A375 (cell line): ENCODE results near the gene PCDHB11. TPM values are rescaled to one million over a fixed set of nuclear protein-coding genes. Genes with fewer than 3 reads are reported as not detected.

Source experiments
- total RNA-seq: library from RNA; depleted of rRNA; stranded (reverse); fragments of >200 nt; shearing (Covaris generic); gene quantifications from 2 replicates; pipeline ENCODE4 v1.2.3, GENCODE V29; 2014; rRNA removed

The PCDHB11 gene
- total RNA-seq, result 2.7 and 3.9 TPM in 2 replicates

DNA sequence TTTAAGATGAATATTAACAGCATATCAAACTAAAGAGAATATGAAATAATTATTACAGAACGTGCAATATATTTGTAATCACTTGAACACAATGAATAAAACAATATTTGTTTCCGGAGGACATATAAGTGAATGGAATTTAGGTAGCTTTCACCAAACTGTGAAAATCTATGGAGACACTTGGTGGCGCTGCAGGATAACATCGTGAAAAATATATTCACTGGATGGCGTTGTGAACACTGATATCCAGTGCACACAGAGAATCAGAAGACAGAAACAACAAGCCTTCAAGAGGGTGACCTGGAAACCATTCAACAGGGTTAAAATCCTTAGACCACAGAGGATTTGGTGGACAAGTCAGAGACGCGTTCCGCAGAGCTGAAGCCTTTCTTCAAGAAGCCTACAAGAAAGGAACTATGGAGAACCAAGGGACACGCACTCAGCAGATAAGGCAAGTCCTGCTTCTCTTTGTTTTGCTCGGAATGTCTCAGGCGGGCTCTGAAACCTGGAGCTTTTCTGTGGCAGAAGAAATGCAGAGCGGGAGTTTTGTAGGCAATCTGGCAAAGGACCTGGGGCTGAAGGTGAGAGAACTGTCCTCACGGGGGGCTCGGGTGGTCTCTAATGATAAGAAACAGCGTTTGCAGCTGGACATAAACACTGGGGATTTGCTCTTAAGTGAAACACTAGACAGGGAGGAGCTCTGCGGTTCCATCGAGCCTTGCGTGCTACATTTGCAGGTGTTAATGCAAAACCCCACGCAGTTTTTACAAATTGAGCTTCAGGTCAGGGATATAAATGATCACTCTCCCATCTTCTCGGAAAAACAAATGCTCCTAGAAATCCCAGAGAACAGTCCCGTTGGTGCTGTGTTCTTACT lies at the start of gene PCDHB11:
PCDHB11 (plus strand) TSS at position 269 of the 877 bp plus-strand sequence; CDS start at position 417, 148 bp downstream.

DNA sequence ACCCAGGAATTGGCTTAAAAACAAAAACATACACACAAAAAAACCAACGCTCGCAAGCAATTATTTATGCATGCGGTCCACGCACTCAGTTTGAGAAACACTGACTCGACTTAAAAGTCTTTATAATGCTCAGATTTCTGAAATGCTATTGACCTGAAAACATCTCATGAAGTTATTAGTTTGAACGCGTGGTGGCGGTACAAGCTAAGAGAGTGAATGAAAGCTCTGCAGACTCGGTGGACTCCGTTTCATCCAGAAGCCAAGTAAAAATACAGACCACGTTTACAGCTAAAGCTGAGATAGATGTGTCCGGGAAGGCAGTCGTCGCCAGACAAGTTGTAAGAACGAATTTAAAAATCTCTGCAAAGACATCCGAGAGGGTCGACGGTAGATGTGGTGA lies 49.6 kb upstream of the PCDHB11 start, which contains the start of gene PCDHB6:
PCDHB6 (plus strand) TSS at position 246 of the 400 bp plus-strand sequence. CDS start 201 bp downstream, outside the sequence.

DNA sequence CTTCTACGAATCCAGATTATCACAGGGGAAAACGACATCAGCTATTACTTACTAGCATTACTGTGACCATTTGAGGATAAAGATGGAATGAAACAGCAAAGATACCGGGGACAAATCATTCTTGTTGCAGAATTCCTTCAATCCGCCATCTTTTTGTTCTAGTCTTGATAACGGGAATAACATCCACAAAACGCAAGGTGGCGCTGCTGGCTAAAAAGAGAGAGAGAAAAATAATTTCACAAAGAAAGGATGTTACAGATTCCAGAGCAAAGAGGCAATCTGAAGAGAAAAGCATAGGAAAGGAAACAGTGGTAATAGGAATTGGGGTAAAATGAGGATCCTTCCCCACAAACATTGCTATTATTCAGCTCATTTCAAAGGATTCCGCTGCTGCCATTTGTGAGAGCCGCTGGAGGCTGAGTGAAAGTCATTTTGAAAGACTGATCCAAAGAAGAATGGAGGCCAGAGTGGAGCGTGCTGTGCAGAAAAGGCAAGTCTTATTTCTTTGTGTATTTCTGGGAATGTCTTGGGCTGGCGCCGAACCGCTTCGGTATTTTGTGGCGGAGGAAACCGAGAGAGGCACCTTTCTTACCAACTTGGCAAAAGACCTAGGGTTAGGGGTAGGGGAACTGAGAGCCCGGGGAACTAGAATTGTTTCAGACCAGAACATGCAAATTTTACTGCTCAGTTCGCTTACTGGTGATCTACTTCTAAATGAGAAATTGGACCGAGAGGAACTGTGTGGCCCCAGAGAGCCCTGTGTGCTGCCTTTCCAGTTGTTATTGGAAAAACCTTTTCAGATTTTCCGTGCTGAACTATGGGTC lies 26.8 kb upstream of the PCDHB11 start, which contains the start of gene PCDHB7:
PCDHB7 (plus strand) TSS at position 264 of the 824 bp plus-strand sequence; CDS start at position 456, 192 bp downstream.

DNA sequence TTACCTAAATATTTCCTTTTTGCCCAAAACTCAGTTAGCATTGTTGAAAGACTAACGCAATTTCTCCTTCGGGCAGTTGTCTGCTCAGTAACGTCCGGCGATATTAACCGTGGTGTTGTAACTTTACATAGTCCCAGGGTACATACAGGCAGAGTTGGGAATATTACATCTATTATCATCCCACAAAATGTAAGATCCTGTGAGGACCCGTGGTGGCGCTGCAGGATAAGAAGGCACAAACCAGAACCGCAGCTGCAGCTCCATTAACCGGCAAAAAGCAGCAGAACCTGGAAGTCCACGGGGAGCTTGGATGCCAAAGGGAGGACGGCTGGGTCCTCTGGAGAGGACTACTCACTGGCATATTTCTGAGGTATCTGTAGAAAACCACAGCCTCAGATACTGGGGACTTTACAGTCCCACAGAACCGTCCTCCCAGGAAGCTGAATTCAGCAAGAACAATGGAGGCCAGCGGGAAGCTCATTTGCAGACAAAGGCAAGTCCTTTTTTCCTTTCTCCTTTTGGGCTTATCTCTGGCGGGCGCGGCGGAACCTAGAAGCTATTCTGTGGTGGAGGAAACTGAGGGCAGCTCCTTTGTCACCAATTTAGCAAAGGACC lies 21.7 kb upstream of the PCDHB11 start, which contains the start of gene PCDHB8:
PCDHB8 (plus strand) TSS at position 214 of the 615 bp plus-strand sequence; CDS start at position 459, 245 bp downstream.

DNA sequence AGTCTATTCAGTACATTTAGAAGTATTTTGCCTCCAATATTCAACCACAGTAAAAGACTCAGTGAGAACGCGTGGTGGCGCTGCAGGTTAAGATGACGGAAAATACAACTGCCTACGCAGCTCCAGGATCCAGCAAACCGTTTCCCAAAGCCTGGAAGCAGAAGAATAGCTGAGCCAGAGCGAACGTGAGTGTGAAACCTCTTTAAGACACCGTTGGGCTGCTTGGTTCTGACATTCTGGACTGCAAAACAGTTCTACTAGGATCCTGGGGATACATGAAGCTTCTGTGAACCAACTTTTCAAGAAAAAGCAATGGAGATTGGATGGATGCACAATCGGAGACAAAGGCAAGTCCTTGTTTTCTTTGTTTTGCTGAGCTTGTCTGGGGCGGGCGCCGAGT lies 17.2 kb upstream of the PCDHB11 start, which contains the start of gene PCDHB16:
PCDHB16 (plus strand) TSS at position 140 of the 400 bp plus-strand sequence; CDS start at position 313, 173 bp downstream.

DNA sequence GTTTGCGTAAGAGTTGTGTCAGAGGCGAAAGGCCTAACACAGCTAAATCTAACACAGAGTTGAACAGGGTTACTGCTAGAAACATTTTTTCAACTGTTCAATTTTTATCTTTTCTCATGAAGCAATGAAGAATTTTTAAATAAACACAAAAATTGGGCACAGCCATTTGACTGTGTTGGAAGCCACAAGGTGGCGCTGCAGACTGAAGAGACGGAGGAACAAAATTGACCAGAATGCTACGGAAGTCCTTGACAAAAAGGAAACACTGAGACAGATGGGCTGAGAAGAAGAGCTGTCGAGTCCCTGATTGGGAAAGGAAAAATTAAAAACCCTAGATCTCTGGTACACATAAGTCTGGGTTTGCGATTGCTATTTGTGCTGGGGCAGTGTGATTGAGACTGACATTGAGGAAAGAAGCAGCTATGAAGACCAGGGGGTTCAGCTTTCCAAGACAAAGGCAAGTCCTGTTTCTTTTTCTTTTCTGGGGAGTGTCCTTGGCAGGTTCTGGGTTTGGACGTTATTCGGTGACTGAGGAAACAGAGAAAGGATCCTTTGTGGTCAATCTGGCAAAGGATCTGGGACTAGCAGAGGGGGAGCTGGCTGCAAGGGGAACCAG lies 12.4 kb upstream of the PCDHB11 start, which contains the start of gene PCDHB9:
PCDHB9 (plus strand) TSS at position 265 of the 616 bp plus-strand sequence; CDS start at position 423, 158 bp downstream.

DNA sequence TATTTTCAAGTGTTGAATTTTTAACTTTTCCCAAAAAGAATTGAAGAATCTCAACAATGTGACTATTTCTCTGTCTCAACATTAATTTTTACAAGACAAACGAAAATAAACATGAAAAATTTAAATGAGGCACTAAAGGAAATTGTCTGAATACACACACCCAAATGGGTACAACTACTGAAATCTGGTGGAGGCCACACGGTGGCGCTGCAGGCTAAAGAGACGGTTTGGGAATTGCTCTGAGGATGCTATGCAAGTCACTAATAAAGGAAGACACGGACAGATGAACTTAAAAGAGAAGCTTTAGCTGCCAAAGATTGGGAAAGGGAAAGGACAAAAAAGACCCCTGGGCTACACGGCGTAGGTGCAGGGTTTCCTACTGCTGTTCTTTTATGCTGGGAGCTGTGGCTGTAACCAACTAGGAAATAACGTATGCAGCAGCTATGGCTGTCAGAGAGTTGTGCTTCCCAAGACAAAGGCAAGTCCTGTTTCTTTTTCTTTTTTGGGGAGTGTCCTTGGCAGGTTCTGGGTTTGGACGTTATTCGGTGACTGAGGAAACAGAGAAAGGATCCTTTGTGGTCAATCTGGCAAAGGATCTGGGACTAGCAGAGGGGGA lies 7.2 kb upstream of the PCDHB11 start, which contains the start of gene PCDHB10:
PCDHB10 (plus strand) TSS at position 244 of the 616 bp plus-strand sequence; CDS start at position 444, 200 bp downstream.

DNA sequence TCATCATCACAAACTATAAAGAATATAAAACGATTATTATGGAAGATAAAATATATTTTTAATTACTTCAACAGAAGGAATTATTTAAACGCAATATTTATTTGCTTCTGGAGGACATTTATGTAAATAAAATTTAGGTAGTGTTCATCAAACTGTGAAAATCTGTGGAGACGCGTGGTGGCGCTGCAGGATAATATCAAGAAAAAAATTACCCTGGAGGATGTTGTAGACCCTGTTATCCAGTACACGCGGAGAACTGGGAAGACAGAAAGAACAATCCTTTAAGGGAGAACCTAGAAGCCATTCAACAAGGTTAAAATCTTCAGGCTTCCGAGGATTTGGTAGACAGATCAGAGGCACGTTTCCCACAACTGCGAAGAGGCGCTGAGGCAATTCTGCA lies 9.1 kb downstream of the PCDHB11 start, which contains the start of gene PCDHB12:
PCDHB12 (plus strand) TSS at position 242 of the 400 bp plus-strand sequence. CDS start 189 bp downstream, outside the sequence.

DNA sequence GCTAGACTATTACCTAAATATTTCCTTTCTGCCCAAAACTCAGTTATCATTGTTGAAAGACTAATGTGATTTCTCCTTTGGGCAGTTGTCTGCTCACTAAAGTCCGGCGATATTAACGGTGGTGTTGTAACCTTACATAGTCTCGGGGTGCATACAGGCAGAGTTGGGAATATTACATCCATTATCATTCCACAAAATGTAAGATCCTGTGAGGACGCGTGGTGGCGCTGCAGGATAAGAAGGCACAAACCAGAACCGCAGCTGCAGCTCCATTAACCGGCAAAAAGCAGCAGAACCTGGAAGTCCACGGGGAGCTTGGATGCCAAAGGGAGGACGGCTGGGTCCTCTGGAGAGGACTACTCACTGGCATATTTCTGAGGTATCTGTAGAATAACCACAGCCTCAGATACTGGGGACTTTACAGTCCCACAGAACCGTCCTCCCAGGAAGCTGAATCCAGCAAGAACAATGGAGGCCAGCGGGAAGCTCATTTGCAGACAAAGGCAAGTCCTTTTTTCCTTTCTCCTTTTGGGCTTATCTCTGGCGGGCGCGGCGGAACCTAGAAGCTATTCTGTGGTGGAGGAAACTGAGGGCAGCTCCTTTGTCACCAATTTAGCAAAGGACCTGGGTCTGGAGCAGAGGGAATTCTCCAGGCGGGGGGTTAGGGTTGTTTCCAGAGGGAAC lies 14.4 kb downstream of the PCDHB11 start, which contains the start of gene PCDHB13:
PCDHB13 (plus strand) TSS at position 264 of the 684 bp plus-strand sequence; CDS start at position 469, 205 bp downstream.

DNA sequence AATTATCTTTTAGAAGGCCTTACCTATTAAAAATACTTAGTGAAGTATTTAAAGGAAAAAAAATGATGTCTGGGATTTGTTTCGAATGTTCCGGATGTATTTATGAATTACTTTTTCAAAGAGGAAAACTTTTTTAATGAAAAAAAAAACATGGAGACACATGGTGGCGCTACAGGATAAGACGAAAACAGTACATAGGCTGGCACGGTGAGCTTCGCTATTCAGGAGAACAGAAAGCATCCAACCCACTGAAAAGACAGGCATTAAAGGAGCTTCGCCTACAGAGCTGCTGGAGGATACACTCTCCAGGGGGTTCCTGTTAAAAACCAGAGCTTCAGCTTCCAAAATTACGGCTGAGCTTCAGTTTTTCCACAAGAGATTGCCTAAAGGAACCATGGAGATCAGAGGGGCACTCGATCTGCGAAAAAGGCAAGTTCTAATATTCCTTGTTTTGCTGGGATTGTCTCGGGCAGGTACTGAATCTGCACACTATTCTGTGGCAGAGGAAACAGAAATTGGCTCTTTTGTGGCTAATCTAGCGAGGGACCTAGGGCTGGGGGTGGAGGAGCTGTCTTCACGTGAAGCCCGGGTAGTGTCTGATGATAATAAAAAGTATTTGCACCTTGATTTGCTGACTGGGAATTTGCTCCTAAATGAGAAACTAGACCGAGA lies 23.8 kb downstream of the PCDHB11 start, which contains the start of gene PCDHB14:
PCDHB14 (plus strand) TSS at position 232 of the 672 bp plus-strand sequence; CDS start at position 395, 163 bp downstream.

DNA sequence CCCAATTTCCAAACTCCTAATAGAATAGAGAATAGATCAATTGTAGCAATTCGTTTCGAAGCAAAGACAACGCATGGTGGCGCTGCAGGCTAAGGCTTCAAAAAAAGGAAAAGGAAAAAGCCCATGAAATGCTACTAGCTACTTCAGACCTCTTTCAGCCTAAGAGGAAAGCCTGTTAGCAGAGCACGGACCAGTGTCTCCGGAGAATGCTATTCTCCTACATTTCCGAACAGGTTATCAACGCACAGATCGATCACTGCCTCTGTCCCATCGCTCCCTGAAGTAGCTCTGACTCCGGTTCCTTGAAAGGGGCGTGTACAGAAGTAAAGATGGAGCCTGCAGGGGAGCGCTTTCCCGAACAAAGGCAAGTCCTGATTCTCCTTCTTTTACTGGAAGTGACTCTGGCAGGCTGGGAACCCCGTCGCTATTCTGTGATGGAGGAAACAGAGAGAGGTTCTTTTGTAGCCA lies 45.9 kb downstream of the PCDHB11 start, which contains the start of gene PCDHB15:
PCDHB15 (plus strand) TSS at position 146 of the 468 bp plus-strand sequence; CDS start at position 330, 184 bp downstream.

Other genes starting within 250 kb of the PCDHB11 start
- 3.9 and 5.3 TPM in 2 replicates for gene PCDHAC2, start 233.2 kb upstream of the PCDHB11 start, total RNA-seq
- 0.11 TPM in 1 of 2 replicates, not detected in the other for gene PCDHB1, start 148.3 kb upstream of the PCDHB11 start, total RNA-seq
- 11.2 and 12.8 TPM in 2 replicates for gene PCDHB2, start 105.0 kb upstream of the PCDHB11 start, total RNA-seq
- gene PCDHB3, start 99.2 kb upstream of the PCDHB11 start, total RNA-seq, result 0.26 and 0.45 TPM in 2 replicates
- gene PCDHB4, start 77.8 kb upstream of the PCDHB11 start, total RNA-seq, result 0.66 and 1.7 TPM in 2 replicates
- gene PCDHB5, start 64.4 kb upstream of the PCDHB11 start, total RNA-seq, result 12.2 and 12.4 TPM in 2 replicates
- 7.8 and 10.6 TPM in 2 replicates for gene PCDHB6, start 49.6 kb upstream of the PCDHB11 start, total RNA-seq
- gene PCDHB7, start 27.0 kb upstream of the PCDHB11 start, total RNA-seq, result 5.7 and 6.7 TPM in 2 replicates
- 6.5 and 6.6 TPM in 2 replicates for gene PCDHB8, start 21.8 kb upstream of the PCDHB11 start, total RNA-seq
- gene PCDHB16, start 17.2 kb upstream of the PCDHB11 start, total RNA-seq, result 7.7 and 7.9 TPM in 2 replicates
- gene PCDHB9, start 12.5 kb upstream of the PCDHB11 start, total RNA-seq, result 3.1 and 4.1 TPM in 2 replicates
- gene PCDHB10, start 7.3 kb upstream of the PCDHB11 start, total RNA-seq, result 2.3 and 3.0 TPM in 2 replicates
- gene PCDHB12, start 9.1 kb downstream of the PCDHB11 start, total RNA-seq, result 2.3 and 2.7 TPM in 2 replicates
- 2.4 and 2.9 TPM in 2 replicates for gene PCDHB13, start 14.3 kb downstream of the PCDHB11 start, total RNA-seq
- gene PCDHB14, start 23.7 kb downstream of the PCDHB11 start, total RNA-seq, result 1.8 and 2.9 TPM in 2 replicates
- 2.1 and 2.7 TPM in 2 replicates for gene PCDHB15, start 45.8 kb downstream of the PCDHB11 start, total RNA-seq
- 0.19 TPM in 1 of 2 replicates, not detected in the other for gene SLC25A2, start 104.4 kb downstream of the PCDHB11 start, total RNA-seq
- 92.6 and 94.6 TPM in 2 replicates for gene TAF7, start 121.2 kb downstream of the PCDHB11 start, total RNA-seq
- gene PCDHGA1, start 130.9 kb downstream of the PCDHB11 start, total RNA-seq, result 2.5 TPM in 2 replicates
- gene PCDHGA2, start 139.1 kb downstream of the PCDHB11 start, total RNA-seq, result 0.66 and 1.0 TPM in 2 replicates
- 0.32 and 0.79 TPM in 2 replicates for gene PCDHGA3, start 144.2 kb downstream of the PCDHB11 start, total RNA-seq
- gene PCDHGB1, start 150.5 kb downstream of the PCDHB11 start, total RNA-seq, result 4.5 and 5.0 TPM in 2 replicates
- 1.9 and 2.0 TPM in 2 replicates for gene PCDHGA4, start 155.4 kb downstream of the PCDHB11 start, total RNA-seq
- 1.9 and 2.3 TPM in 2 replicates for gene PCDHGB2, start 160.4 kb downstream of the PCDHB11 start, total RNA-seq
- 1.3 and 1.4 TPM in 2 replicates for gene PCDHGA5, start 164.5 kb downstream of the PCDHB11 start, total RNA-seq
- 0.83 and 1.5 TPM in 2 replicates for gene PCDHGB3, start 170.6 kb downstream of the PCDHB11 start, total RNA-seq
- 1.2 and 1.5 TPM in 2 replicates for gene PCDHGA6, start 174.3 kb downstream of the PCDHB11 start, total RNA-seq
- gene PCDHGA7, start 183.1 kb downstream of the PCDHB11 start, total RNA-seq, result 6.1 and 8.1 TPM in 2 replicates
- gene PCDHGB4, start 188.1 kb downstream of the PCDHB11 start, total RNA-seq, result 2.0 TPM in 2 replicates
- gene PCDHGA8, start 193.0 kb downstream of the PCDHB11 start, total RNA-seq, result 1.1 and 1.6 TPM in 2 replicates
- 1.9 and 2.4 TPM in 2 replicates for gene PCDHGB5, start 198.3 kb downstream of the PCDHB11 start, total RNA-seq
- 1.1 and 2.7 TPM in 2 replicates for gene PCDHGA9, start 203.2 kb downstream of the PCDHB11 start, total RNA-seq
- gene PCDHGB6, start 208.4 kb downstream of the PCDHB11 start, total RNA-seq, result 0.80 and 1.2 TPM in 2 replicates
- gene PCDHGA10, start 213.4 kb downstream of the PCDHB11 start, total RNA-seq, result 4.3 and 6.0 TPM in 2 replicates
- 0.72 and 0.90 TPM in 2 replicates for gene PCDHGB7, start 218.1 kb downstream of the PCDHB11 start, total RNA-seq
- 0.30 and 0.96 TPM in 2 replicates for gene PCDHGA11, start 221.4 kb downstream of the PCDHB11 start, total RNA-seq
- gene PCDHGA12, start 230.9 kb downstream of the PCDHB11 start, total RNA-seq, result 0.80 and 1.2 TPM in 2 replicates